ENCODE results near the gene RRAS. TPM values are rescaled to one million over a fixed set of nuclear protein-coding genes. Genes with fewer than 3 reads are reported as not detected.

Gene RRAS
- total RNA-seq, 2 donors from 2014 or later, result 4.1 to 10.4 TPM

GRCh38 chr19:49587227-49587626 is 52.7 kb downstream of the RRAS start:
- no peak for DNase-seq (ENCODE audit: low spot score)
- Mint-ChIP-seq H3K36me3 (no peaks in the 10 kb centered on the region), H3K27ac (no peak overlapping the region), H3K4me3 (no peak overlapping the region), H3K4me1 (ENCODE audit: low read depth in 2 of 2) (peaks cover 5 to 13% of the 10 kb centered on the region in 2 donors), H3K27me3 (no peaks in the 10 kb centered on the region), H3K9me3 (no peaks in the 10 kb centered on the region)
- no peak for ATAC-seq

Other genes starting within 250 kb of the RRAS start
- not detected for gene PTH2, start 216.7 kb downstream of the RRAS start, total RNA-seq
- gene GFY, start 214.8 kb downstream of the RRAS start, total RNA-seq, result not detected
- gene SLC17A7, start 198.6 kb downstream of the RRAS start, total RNA-seq, result not detected
- gene PIH1D1, start 188.3 kb downstream of the RRAS start, total RNA-seq, result 100 to 1,000 TPM; 110 to 170 TPM
- 10 to 100 TPM; 29.0 to 65.2 TPM for gene ALDH16A1, start 186.9 kb downstream of the RRAS start, total RNA-seq
- 10 to 100 TPM; 33.5 to 80.4 TPM for gene FLT3LG, start 165.9 kb downstream of the RRAS start, total RNA-seq
- gene RPL13A, start 152.5 kb downstream of the RRAS start, total RNA-seq, result 1,000 to 10,000 TPM; 1,861 to 2,042 TPM
- 1,000 to 10,000 TPM; 1,165 to 1,334 TPM for gene RPS11, start 143.7 kb downstream of the RRAS start, total RNA-seq
- 1 to 10 TPM; 1.6 to 3.0 TPM for gene FCGRT, start 127.5 kb downstream of the RRAS start, total RNA-seq
- gene RCN3, start 112.1 kb downstream of the RRAS start, total RNA-seq, result 1 to 10 TPM; 1.6 to 2.0 TPM
- 10 to 100 TPM; 70.6 to 75.2 TPM for gene NOSIP, start 59.6 kb downstream of the RRAS start, total RNA-seq
- 1 to 10 TPM in 1 of 2 donors, under 1 TPM in 1; 0.81 to 1.5 TPM for gene PRRG2, start 58.8 kb downstream of the RRAS start, total RNA-seq
- 10 to 100 TPM; 29.7 to 45.7 TPM for gene PRR12, start 49.0 kb downstream of the RRAS start, total RNA-seq
- 100 to 1,000 TPM in 1 of 2 donors, 10 to 100 TPM in 1; 75.8 to 106 TPM for gene SCAF1, start 2.1 kb upstream of the RRAS start, total RNA-seq
- gene IRF3, start 25.7 kb upstream of the RRAS start, total RNA-seq, result 100 to 1,000 TPM; 167 to 185 TPM
- gene BCL2L12, start 25.8 kb upstream of the RRAS start, total RNA-seq, result 10 to 100 TPM; 45.9 to 98.0 TPM
- gene PRMT1, start 37.1 kb upstream of the RRAS start, total RNA-seq, result 100 to 1,000 TPM; 268 to 457 TPM
- gene ADM5, start 49.5 kb upstream of the RRAS start, total RNA-seq, result 10 to 100 TPM in 1 of 2 donors, 1 to 10 TPM in 1; 5.7 to 18.5 TPM
- 1 to 10 TPM in 1 of 2 donors, under 1 TPM in 1; 0.52 to 2.7 TPM for gene CPT1C, start 51.0 kb upstream of the RRAS start, total RNA-seq
- gene TSKS, start 123.2 kb upstream of the RRAS start, total RNA-seq, result under 1 TPM; 0.38 to 0.53 TPM
- 100 to 1,000 TPM; 131 to 142 TPM for gene AP2A1, start 126.9 kb upstream of the RRAS start, total RNA-seq
- gene FUZ, start 173.1 kb upstream of the RRAS start, total RNA-seq, result 10 to 100 TPM; 10.7 to 18.0 TPM
- 10 to 100 TPM; 48.0 to 64.6 TPM for gene MED25, start 178.1 kb upstream of the RRAS start, total RNA-seq
- gene PTOV1, start 211.0 kb upstream of the RRAS start, total RNA-seq, result 10 to 100 TPM; 64.6 to 78.0 TPM
- gene PNKP, start 227.4 kb upstream of the RRAS start, total RNA-seq, result 100 to 1,000 TPM; 146 to 205 TPM
- gene AKT1S1, start 237.2 kb upstream of the RRAS start, total RNA-seq, result 10 to 100 TPM; 16.8 to 32.1 TPM
- gene TBC1D17, start 237.6 kb upstream of the RRAS start, total RNA-seq, result 10 to 100 TPM; 26.0 to 34.0 TPM